Endodermal cell (in vitro differentiated cells): ENCODE measurements around the gene EYA3. TPM values are rescaled to one million over a fixed set of nuclear protein-coding genes. Genes with fewer than 3 reads are reported as not detected.

Experiments used
- DNase-seq: peaks from one replicate; pipeline ENCODE4 v3.0.0-alpha.2; 2017
- H3K27ac ChIP-seq: 2 replicates; pipeline ENCODE4 v1.5.1; 2013; ENCODE audit warnings: mild to moderate bottlenecking, low read depth, low read length, moderate library complexity
- H3K27me3 ChIP-seq: 2 replicates; pipeline ENCODE4 v1.6.1; 2013; ENCODE audit warnings: mild to moderate bottlenecking, low read length, moderate library complexity; ENCODE audit not compliant: insufficient read depth, control insufficient read depth, poor library complexity, severe bottlenecking
- H3K36me3 ChIP-seq: 2 replicates; pipeline ENCODE4 v1.7.0; 2013; ENCODE audit warnings: mild to moderate bottlenecking, low read length, moderate library complexity; ENCODE audit not compliant: control insufficient read depth, insufficient read depth
- H3K4me1 ChIP-seq: one replicate; pipeline ENCODE4 v1.7.0; 2013; ENCODE audit warnings: low read length; ENCODE audit not compliant: control insufficient read depth, insufficient read depth
- H3K4me3 ChIP-seq: 2 replicates; pipeline ENCODE4 v1.5.1; 2013; ENCODE audit warnings: mild to moderate bottlenecking, low read length, moderate library complexity
- H3K9ac ChIP-seq: 2 replicates; pipeline ENCODE4 v1.6.1; 2013; ENCODE audit warnings: mild to moderate bottlenecking, low read length, moderate library complexity; ENCODE audit not compliant: poor library complexity, severe bottlenecking; ENCODE audit errors: extremely low read depth
- H3K9me3 ChIP-seq: 2 replicates; pipeline ENCODE4 v1.6.1; 2013; ENCODE audit warnings: mild to moderate bottlenecking, low read length, moderate library complexity; ENCODE audit not compliant: control insufficient read depth
- H3K27ac Mint-ChIP-seq: 2 replicates; pipeline ENCODE4 v1.8.0; 2020; ENCODE audit warnings: mixed read lengths
- H3K27me3 Mint-ChIP-seq: 2 replicates; pipeline ENCODE4 v1.8.0; 2021; ENCODE audit warnings: mild to moderate bottlenecking, mixed read lengths; ENCODE audit not compliant: insufficient read depth
- H3K36me3 Mint-ChIP-seq: 2 replicates; pipeline ENCODE4 v1.8.0; 2020; ENCODE audit warnings: low read depth, mixed read lengths
- H3K4me1 Mint-ChIP-seq: 2 replicates; pipeline ENCODE4 v1.8.0; 2020; ENCODE audit warnings: mixed read lengths
- H3K4me3 Mint-ChIP-seq: 2 replicates; pipeline ENCODE4 v1.8.0; 2020; ENCODE audit warnings: mild to moderate bottlenecking, moderate library complexity, mixed read lengths
- H3K9me3 Mint-ChIP-seq: 2 replicates; pipeline ENCODE4 v1.8.0; 2020; ENCODE audit warnings: mild to moderate bottlenecking, mixed read lengths
- WGBS, 2 experiments: methylation state at CpG; one replicate each; pipeline versions ENCODE4 v1.1.5 to v1.1.7; 2013; ENCODE audit warnings: missing lambda C conversion rate in 2 of 2, mixed read lengths in 1 of 2; ENCODE audit not compliant: insufficient coverage in 1 of 2, insufficient read length in 1 of 2; 5-methylcytosine and 5-hydroxymethylcytosine counted together
- total RNA-seq, 2 donors: library from RNA; stranded (reverse); fragmentation: NEBNext Ultra II Directional in 1 of 2; extraction: Animal tissue kit (Norgen Biotek cat#: 25700) in 1 of 2; gene quantifications; 2 replicates in 1 of 2; 3 replicates in 1 of 2; pipeline ENCODE4 v1.2.1, GENCODE V29; 2021
- TF ChIP-seq, protein P1 (sequence below): fragments of 200-600 bp; sonication (generic); conservative IDR thresholded peaks from 2 replicates; pipeline ENCODE4 v1.5.0; 2021; ENCODE audit warnings: antibody characterized with exemption, mild to moderate bottlenecking

EYA3 gene
- total RNA-seq, 2 donors from 2014 or later = 29.3 to 32.8 TPM

DNA sequence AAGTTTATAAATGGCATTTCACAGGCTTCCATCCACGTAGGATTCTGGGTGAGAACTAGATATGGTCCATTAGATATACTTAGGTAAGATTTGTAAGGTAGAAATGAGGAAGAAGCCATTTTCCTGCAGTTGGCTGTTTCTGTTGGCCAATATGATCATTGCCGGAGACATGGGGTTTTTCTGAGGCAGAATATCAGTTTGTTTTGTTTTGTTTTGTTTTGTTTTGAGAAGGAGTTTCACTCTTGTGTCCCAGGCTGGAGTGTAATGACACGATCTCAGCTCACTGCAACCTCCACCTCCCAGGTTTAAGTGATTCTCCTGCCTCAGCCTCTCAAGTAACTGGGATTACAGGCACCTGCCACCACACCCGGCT is 8.7 kb upstream of the EYA3 start:
- Mint-ChIP-seq H3K36me3 (no peaks in the 10 kb centered on the region), H3K9me3 (no peaks in the 10 kb centered on the region), H3K4me3 (no peak overlapping the region), H3K27ac (no peak overlapping the region), H3K4me1 (no peaks in the 10 kb centered on the region), H3K27me3 (peaks cover 8% of the 10 kb centered on the region)
- DNase-seq = no peak
- TF ChIP-seq, protein P1, sequence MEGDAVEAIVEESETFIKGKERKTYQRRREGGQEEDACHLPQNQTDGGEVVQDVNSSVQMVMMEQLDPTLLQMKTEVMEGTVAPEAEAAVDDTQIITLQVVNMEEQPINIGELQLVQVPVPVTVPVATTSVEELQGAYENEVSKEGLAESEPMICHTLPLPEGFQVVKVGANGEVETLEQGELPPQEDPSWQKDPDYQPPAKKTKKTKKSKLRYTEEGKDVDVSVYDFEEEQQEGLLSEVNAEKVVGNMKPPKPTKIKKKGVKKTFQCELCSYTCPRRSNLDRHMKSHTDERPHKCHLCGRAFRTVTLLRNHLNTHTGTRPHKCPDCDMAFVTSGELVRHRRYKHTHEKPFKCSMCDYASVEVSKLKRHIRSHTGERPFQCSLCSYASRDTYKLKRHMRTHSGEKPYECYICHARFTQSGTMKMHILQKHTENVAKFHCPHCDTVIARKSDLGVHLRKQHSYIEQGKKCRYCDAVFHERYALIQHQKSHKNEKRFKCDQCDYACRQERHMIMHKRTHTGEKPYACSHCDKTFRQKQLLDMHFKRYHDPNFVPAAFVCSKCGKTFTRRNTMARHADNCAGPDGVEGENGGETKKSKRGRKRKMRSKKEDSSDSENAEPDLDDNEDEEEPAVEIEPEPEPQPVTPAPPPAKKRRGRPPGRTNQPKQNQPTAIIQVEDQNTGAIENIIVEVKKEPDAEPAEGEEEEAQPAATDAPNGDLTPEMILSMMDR = no peak
- no peaks in the 10 kb centered on the region for H3K4me1 ChIP-seq
- no peak overlapping the region for H3K9ac ChIP-seq
- H3K36me3 ChIP-seq = no peaks in the 10 kb centered on the region
- no peak overlapping the region for H3K27ac ChIP-seq
- H3K27me3 ChIP-seq = no peaks in the 10 kb centered on the region
- WGBS, 2 experiments = 88 to 89% methylated on average over 3 of the region's 4 CpGs
- H3K4me3 ChIP-seq = no peak overlapping the region
- H3K9me3 ChIP-seq = no peaks in the 10 kb centered on the region

DNA sequence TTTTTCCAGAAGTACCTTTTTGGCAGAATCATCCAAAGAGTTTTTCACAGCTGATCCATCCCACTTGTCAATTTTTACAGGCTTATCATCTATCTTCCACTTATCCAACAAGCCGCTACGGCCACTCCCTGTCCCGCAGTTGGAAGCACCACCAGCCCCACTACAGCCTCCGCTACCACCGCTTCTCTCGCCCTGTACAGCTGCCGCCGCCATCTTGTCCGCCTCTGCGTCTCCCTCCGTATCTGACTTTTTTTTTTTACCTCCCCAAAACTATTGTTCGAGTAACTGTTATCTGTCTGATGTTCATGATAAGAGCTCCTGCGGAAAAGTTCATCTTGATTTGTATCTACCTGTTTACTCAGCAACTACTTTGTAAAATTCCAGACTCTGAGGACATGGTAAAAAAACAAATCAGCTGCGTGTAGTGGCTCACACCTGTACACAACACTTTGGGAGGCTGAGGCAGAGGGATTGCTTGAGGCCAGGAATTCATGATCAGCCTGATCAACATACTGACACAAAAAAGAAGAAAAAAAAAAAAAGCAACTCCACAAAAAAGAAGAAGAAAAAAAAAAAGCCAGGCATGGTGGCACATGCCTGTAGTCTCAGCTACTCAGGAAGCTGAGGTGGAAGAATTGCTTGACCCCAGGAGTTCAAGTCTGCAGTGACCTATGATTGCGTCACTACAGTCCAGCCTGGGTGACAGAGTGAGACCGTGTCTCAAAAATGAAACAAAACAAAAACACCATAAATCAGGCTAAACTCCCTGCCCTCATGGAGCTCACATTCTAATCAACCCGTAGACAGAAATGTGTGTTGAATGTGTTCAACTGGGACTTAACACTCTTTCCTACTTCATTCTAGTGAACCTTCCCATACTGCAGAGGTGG is 8.0 kb upstream of the EYA3 start:
- Histone ChIP-seq H3K36me3 (no peaks in the 10 kb centered on the region), H3K4me1 (no peaks in the 10 kb centered on the region), H3K9ac (no peak overlapping the region), H3K27ac (no peak overlapping the region), H3K9me3 (no peaks in the 10 kb centered on the region), H3K27me3 (no peaks in the 10 kb centered on the region), H3K4me3 (no peak overlapping the region)
- H3K27ac Mint-ChIP-seq = no peak overlapping the region
- no peaks in the 10 kb centered on the region for H3K4me1 Mint-ChIP-seq
- TF ChIP-seq, protein P1 = no peak
- H3K9me3 Mint-ChIP-seq = no peaks in the 10 kb centered on the region
- no peak overlapping the region for H3K4me3 Mint-ChIP-seq
- 90 to 97% methylated on average over 14 to 17 of the region's 17 CpGs for WGBS, 2 experiments
- no peaks in the 10 kb centered on the region for H3K36me3 Mint-ChIP-seq
- no peak for DNase-seq
- H3K27me3 Mint-ChIP-seq = peaks cover 8% of the 10 kb centered on the region

DNA sequence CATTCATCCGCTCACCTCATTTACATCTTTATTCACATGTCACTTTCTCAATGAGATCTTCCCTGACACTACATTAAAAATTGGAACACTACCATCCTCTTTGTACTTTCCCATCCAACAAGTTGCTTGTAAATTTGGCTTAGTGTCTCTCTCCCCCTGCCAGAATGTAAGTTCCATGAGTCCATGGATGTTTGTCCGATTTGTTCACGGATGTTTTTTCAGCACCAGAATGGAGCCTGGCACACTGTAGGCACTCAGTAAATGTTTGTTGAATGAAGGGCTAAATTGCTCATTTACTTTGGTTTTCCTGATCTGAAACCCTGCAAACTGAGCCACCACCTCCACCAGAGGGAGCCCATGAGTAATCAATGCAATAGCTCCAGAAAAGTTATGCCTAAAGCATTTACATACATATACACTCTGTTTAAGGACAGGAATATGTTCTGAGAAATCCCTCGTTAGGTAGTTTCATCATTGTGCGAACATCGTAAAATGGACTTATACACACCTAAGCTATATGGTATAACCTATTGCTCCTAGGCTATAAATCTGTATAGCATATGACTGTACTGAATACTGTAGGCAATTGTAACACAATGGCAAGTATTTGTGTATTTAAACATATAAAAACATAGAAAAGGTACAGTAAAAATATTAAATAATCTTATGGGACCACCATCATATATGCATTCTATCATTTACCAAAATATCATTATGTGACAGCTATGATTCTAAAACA is 2.8 kb upstream of the EYA3 start:
- H3K36me3 ChIP-seq = no peaks in the 10 kb centered on the region
- H3K27ac Mint-ChIP-seq = no peak overlapping the region
- H3K9ac ChIP-seq = no peak overlapping the region
- no peaks in the 10 kb centered on the region for H3K4me1 ChIP-seq
- TF ChIP-seq, protein P1 = peak; percentile 93
- no peaks in the 10 kb centered on the region for H3K27me3 ChIP-seq
- H3K27me3 Mint-ChIP-seq = peaks cover 8% of the 10 kb centered on the region
- 58 to 71% methylated on average over 3 to 6 of the region's 6 CpGs for WGBS, 2 experiments
- no peaks in the 10 kb centered on the region for H3K36me3 Mint-ChIP-seq
- no peaks in the 10 kb centered on the region for H3K9me3 ChIP-seq
- H3K4me3 Mint-ChIP-seq = no peak overlapping the region
- peak; percentile 89 for DNase-seq
- H3K9me3 Mint-ChIP-seq = no peaks in the 10 kb centered on the region
- H3K4me3 ChIP-seq = no peak overlapping the region
- peaks cover 9% of the 10 kb centered on the region for H3K4me1 Mint-ChIP-seq
- no peak overlapping the region for H3K27ac ChIP-seq
